Panc1 (cell line): ENCODE measurements around the gene SECISBP2.

Experiments
- CTCF ChIP-seq: fragments of 450-650 bp; IDR thresholded peaks from 2 replicates; pipeline ENCODE4 v1.5.1; 2017; ENCODE audit warnings: mild to moderate bottlenecking
- POLR2AphosphoS5 ChIP-seq: IDR thresholded peaks from 2 replicates; pipeline ENCODE4 v1.6.1; 2012; ENCODE audit warnings: mild to moderate bottlenecking, low read depth, low read length, moderate library complexity
- TCF7L2 ChIP-seq: IDR thresholded peaks from 2 replicates; pipeline ENCODE4 v1.6.1; 2011; ENCODE audit warnings: mild to moderate bottlenecking, low read depth, low read length, inconsistent platforms
- TF ChIP-seq, protein P1 (sequence below), 2 experiments: IDR thresholded peaks; 2 replicates each; pipeline ENCODE4 v1.6.1; 2011 to 2012; ENCODE audit warnings: low read depth in 2 of 2, control low read depth in 1 of 2, low read length in 1 of 2, mild to moderate bottlenecking in 1 of 2, moderate library complexity in 1 of 2; ENCODE audit not compliant: insufficient read depth in 1 of 2

DNA sequence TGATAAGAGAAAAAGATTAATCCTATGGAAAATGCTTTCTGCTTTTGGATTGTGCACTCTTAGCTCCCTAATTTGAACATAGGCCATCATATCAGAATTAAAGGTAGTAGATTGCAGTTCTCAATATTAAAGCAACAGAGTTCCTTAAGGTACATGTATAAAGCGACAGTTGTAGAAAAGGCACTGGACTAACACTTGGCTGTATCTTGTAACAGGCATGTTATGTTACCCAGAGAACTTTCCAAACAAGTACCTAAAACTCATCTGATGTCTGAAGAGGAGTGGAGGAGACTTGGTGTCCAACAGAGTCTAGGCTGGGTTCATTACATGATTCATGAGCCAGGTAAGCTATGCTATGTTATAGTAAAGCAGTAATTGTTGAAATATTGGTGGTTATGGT lies 3.3 kb upstream of the SECISBP2 start:
- no peak for TF ChIP-seq CTCF
- TF ChIP-seq POLR2AphosphoS5, result no peak
- TF ChIP-seq, protein P1, sequence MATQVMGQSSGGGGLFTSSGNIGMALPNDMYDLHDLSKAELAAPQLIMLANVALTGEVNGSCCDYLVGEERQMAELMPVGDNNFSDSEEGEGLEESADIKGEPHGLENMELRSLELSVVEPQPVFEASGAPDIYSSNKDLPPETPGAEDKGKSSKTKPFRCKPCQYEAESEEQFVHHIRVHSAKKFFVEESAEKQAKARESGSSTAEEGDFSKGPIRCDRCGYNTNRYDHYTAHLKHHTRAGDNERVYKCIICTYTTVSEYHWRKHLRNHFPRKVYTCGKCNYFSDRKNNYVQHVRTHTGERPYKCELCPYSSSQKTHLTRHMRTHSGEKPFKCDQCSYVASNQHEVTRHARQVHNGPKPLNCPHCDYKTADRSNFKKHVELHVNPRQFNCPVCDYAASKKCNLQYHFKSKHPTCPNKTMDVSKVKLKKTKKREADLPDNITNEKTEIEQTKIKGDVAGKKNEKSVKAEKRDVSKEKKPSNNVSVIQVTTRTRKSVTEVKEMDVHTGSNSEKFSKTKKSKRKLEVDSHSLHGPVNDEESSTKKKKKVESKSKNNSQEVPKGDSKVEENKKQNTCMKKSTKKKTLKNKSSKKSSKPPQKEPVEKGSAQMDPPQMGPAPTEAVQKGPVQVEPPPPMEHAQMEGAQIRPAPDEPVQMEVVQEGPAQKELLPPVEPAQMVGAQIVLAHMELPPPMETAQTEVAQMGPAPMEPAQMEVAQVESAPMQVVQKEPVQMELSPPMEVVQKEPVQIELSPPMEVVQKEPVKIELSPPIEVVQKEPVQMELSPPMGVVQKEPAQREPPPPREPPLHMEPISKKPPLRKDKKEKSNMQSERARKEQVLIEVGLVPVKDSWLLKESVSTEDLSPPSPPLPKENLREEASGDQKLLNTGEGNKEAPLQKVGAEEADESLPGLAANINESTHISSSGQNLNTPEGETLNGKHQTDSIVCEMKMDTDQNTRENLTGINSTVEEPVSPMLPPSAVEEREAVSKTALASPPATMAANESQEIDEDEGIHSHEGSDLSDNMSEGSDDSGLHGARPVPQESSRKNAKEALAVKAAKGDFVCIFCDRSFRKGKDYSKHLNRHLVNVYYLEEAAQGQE (IDR thresholded peaks at IDR 0.05; ENCODE audit: insufficient read depth in 1 of 2, low read depth in 2 of 2, low read length in 1 of 2), result no peak
- TF ChIP-seq TCF7L2, result no peak
